SU-DHL-6 (cell line): ENCODE measurements around the gene ZNF836.

Experiments
- H2AFZ ChIP-seq: fragments of 200-600 bp; sonication (generic); 2 replicates; pipeline ENCODE4 v1.6.1; 2014; ENCODE audit warnings: low read depth, mild to moderate bottlenecking, moderate library complexity, mixed read lengths, antibody characterized with exemption, low read length; ENCODE audit not compliant: severe bottlenecking
- H3F3A ChIP-seq: fragments of 200-600 bp; shearing (Covaris generic); 2 replicates; pipeline ENCODE4 v1.6.0; 2016; ENCODE audit warnings: antibody characterized with exemption, mild to moderate bottlenecking; ENCODE audit not compliant: insufficient read depth
- H3K27ac ChIP-seq: fragments of 200-600 bp; sonication (generic); 2 replicates; pipeline ENCODE4 v1.5.1; 2016; ENCODE audit warnings: low read depth, mild to moderate bottlenecking, low read length, moderate library complexity, mixed read lengths
- H3K27me3 ChIP-seq: fragments of 200-600 bp; sonication (generic), shearing (Covaris generic); 2 replicates; pipeline ENCODE4 v1.6.0; 2014; ENCODE audit warnings: mild to moderate bottlenecking, low read length
- H3K36me3 ChIP-seq: fragments of 200-600 bp; sonication (generic); 2 replicates; pipeline ENCODE4 v1.6.1; 2014; ENCODE audit warnings: mild to moderate bottlenecking, low read length, mixed read lengths
- H3K4me2 ChIP-seq: fragments of 300-600, 200-600 bp; shearing (Covaris generic), sonication (generic); 2 replicates; pipeline ENCODE4 v1.6.0; 2014; ENCODE audit warnings: low read length, low read depth, mild to moderate bottlenecking; ENCODE audit not compliant: poor library complexity, severe bottlenecking
- H3K4me3 ChIP-seq: fragments of 200-600 bp; sonication (generic); 2 replicates; pipeline ENCODE4 v1.5.1; 2014; ENCODE audit warnings: antibody characterized with exemption, low read length, mild to moderate bottlenecking, mixed read lengths; ENCODE audit not compliant: insufficient read depth, poor library complexity, severe bottlenecking
- H3K79me2 ChIP-seq: fragments of 200-600 bp; sonication (generic); 2 replicates; pipeline ENCODE4 v1.6.1; 2014; ENCODE audit warnings: mild to moderate bottlenecking, low read length, moderate library complexity; ENCODE audit not compliant: insufficient read depth
- H3K9ac ChIP-seq: fragments of 200-600 bp; sonication (generic); 2 replicates; pipeline ENCODE4 v1.7.0; 2014; ENCODE audit warnings: mild to moderate bottlenecking, low read length
- H3K9me2 ChIP-seq: fragments of 200-600 bp; sonication (generic); replicated peaks from 2 replicates; pipeline ENCODE4 v1.6.1; 2014; ENCODE audit warnings: low read length; ENCODE audit not compliant: insufficient read depth
- H3K9me3 ChIP-seq: fragments of 200-600 bp; sonication (generic); 2 replicates; pipeline ENCODE4 v1.6.1; 2014; ENCODE audit warnings: low read length, mixed read lengths; ENCODE audit not compliant: insufficient read depth
- H4K20me1 ChIP-seq: fragments of 200-600 bp; sonication (generic); 2 replicates; pipeline ENCODE4 v1.6.1; 2014; ENCODE audit warnings: low read depth, mild to moderate bottlenecking, antibody characterized with exemption, low read length, moderate library complexity, mixed read lengths
- CTCF ChIP-seq: fragments of 200-600 bp; sonication (generic); IDR thresholded peaks from one replicate; pipeline ENCODE4 v1.5.1; 2017; ENCODE audit warnings: antibody characterized with exemption, mild to moderate bottlenecking, low read length, moderate library complexity; ENCODE audit not compliant: insufficient read depth, poor library complexity, severe bottlenecking
- EZH2phosphoT487 ChIP-seq: fragments of 200-600 bp; sonication (generic), shearing (Covaris generic); conservative IDR thresholded peaks from 2 replicates; pipeline ENCODE4 v1.6.1; 2018; ENCODE audit warnings: mild to moderate bottlenecking, antibody characterized with exemption, low read length, moderate library complexity, mixed read lengths

ZNF836 gene

GRCh38 chr19:52191389-52191788, 20.0 kb upstream of the ZNF836 start:
- Histone ChIP-seq H3K9ac (peak overlapping the region; percentile 94), H3K27ac (peak overlapping the region; percentile 81; the same call in 1 of the 2 replicates), H3K9me2 (no peaks in the 10 kb centered on the region), H3K4me2 (peak overlapping the region; percentile 75), H3F3A (no peaks in the 10 kb centered on the region; the same call in 1 of the 2 replicates), H4K20me1 (no peaks in the 10 kb centered on the region; the same call in 1 of the 2 replicates), H2AFZ (no peak overlapping the region), H3K27me3 (no peaks in the 10 kb centered on the region), H3K36me3 (peaks cover 6% of the 10 kb centered on the region; the same call in 1 of the 2 replicates), H3K4me3 (peak overlapping the region; percentile 96), H3K79me2 (peaks cover 63% of the 10 kb centered on the region), H3K9me3 (no peaks in the 10 kb centered on the region)
- TF ChIP-seq EZH2phosphoT487 (no peak), CTCF (no peak)

- Histone ChIP-seq H3K9me3 (no peaks in the 10 kb centered on the region), H3F3A (no peaks in the 10 kb centered on the region; the same call in 1 of the 2 replicates), H3K9ac (peak overlapping the region; percentile 94), H4K20me1 (no peaks in the 10 kb centered on the region; the same call in 1 of the 2 replicates), H3K4me3 (peak overlapping the region; percentile 96), H3K36me3 (peaks cover 6% of the 10 kb centered on the region; the same call in 1 of the 2 replicates), H3K27ac (peak overlapping the region; percentile 81), H3K79me2 (peaks cover 56% of the 10 kb centered on the region), H3K27me3 (no peaks in the 10 kb centered on the region), H2AFZ (peak overlapping the region; percentile 50), H3K4me2 (peak overlapping the region; percentile 75), H3K9me2 (no peaks in the 10 kb centered on the region)
- TF ChIP-seq CTCF (no peak), EZH2phosphoT487 (no peak)
These were observed 19.3 kb upstream of the ZNF836 start for GRCh38 chr19:52190487-52191293.

- no peak for TF ChIP-seq EZH2phosphoT487
- no peak for TF ChIP-seq CTCF
- no peaks in the 10 kb centered on the region for H3K9me3 ChIP-seq
- no peaks in the 10 kb centered on the region; the same call in 1 of the 2 replicates for H3F3A ChIP-seq
- peak within 1 kb of the TSS; percentile 96 for H3K4me3 ChIP-seq
- H3K4me2 ChIP-seq = peak within 1 kb of the TSS; percentile 98
- H2AFZ ChIP-seq = peak within 1 kb of the TSS; percentile 63
- H3K9ac ChIP-seq = peak within 1 kb of the TSS; percentile 94
- H3K27ac ChIP-seq = peak within 1 kb of the TSS; percentile 88
- no peaks in the 10 kb centered on the region for H3K9me2 ChIP-seq
- no peaks in the 10 kb centered on the region for H3K27me3 ChIP-seq
- H4K20me1 ChIP-seq = no peaks in the 10 kb centered on the region; the same call in 1 of the 2 replicates
- H3K36me3 ChIP-seq = peaks cover 6% of the 10 kb centered on the region; the same call in 1 of the 2 replicates
- H3K79me2 ChIP-seq = peaks cover 48% of the 10 kb centered on the region
These were observed 18.5 kb upstream of the ZNF836 start, which contains the start of gene PPP2R1A for GRCh38 chr19:52189735-52190486. Gene PPP2R1A, plus strand, starts transcription at chr19:52190052. Its CDS starts 45 bp downstream, at chr19:52190097.
